NCI-H2107 treated with DMSO at 0.1 percent for 48 hours (cell line): ENCODE data around the gene TMC8.
"Not testable (repeated sequence)": the region's sequence is repeated elsewhere in the genome, so short reads cannot be mapped to it uniquely, and the experiment has no call there.

ENCODE experiments used
- DNase-seq: peaks from one replicate; lab custom pipeline; 2025; ENCODE audit not compliant: unreplicated experiment; lab: John Stamatoyannopoulos, UW

Gene TMC8

DNA sequence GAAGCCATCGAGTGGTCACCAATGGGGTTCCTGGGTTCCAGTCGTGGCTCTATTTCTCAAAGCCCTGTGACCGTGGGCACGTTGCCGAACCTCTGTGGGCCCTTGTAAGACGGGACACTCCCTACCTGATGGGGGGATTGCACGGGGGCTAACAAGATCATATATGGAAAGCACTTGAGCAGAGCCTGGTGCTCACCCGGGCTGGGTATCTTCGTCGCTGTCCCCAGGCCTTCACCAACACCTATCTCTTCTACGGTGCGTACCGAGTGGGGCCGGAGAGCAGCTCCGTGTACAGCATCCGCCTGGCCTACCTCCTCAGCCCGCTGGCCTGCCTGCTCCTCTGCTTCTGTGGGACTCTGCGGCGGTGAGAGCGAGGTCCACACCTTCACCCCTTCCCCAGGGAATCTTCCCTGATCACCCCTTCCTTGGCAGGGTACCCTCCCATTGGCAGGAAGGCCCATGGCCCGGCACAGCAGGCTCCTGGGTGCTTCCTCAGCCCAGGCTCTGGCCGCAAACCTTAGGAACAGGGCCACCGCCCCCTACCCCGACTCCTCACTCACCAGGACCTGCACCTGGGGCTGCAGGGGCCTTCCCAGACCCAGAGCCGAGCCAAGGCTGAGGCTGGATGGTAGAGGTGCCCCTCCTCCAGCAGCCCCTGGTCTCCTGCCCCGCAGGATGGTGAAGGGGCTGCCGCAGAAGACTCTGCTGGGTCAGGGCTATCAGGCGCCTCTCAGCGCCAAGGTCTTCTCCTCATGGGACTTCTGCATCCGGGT is 2.8 kb downstream of the TMC8 start:
- no peak for DNase-seq

DNA sequence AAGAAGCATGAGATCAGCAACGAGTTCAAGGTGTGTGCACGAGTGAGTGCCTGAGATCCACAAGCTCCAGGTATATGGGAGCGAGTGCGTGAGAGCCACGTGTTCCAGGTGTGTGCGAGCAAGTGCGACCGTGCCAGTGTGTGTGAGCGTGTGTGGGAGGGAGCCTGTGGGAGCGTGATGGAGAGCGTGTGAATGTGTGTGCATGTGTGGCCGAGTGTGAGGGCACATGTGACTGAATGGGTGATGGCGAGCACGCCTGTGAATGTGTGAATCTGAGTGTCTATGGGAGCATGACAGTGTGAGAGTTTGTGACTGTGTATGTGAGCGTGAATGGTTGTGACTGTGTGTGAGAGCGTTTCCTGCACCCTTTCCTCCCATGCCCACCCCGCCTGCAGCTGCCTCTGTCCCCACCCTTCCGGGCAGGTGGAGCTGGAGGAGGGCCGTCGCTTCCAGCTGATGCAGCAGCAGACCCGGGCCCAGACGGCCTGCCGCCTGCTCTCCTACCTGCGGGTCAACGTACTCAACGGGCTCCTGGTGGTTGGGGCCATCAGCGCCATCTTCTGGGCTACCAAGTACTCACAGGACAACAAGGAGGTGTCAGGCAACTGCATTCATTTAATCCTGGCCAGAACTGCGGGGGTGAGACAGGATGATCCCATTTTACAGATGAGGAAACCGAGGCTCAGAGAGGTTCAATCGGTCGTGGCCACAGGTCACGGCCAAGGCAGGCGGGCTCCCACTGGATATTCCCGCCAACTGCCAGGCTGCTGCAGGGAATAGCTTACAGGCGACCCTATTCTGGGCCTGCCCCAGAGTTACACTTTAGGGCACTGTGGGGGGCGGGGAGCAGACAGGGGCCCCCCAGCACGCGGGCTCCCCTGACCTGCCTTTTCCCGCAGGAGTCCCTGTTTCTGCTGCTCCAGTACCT is 3.7 kb downstream of the TMC8 start:
- no peak for DNase-seq

DNA sequence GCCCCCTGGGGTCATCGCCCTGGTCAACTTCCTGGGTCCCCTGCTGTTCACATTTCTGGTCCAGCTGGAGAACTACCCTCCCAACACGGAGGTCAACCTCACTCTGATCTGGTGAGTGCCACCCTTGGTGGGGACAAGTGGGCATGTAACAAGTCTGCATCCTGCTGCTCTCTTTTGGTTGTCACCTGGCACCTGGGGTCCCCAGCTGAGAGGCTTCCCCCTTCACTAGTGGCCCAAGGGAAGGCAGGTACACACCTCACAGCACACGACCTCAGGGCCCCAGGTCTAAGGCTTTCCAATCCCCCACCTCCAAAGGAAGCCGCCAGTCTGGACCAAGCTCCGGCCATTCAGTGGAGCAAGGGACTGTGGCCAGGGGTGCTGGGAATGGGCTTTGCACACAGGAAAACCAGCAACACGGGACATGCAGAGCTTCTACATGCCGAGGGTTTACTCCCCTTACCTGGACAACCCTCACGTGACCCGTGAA is 4.4 kb downstream of the TMC8 start:
- DNase-seq: no peak

DNA sequence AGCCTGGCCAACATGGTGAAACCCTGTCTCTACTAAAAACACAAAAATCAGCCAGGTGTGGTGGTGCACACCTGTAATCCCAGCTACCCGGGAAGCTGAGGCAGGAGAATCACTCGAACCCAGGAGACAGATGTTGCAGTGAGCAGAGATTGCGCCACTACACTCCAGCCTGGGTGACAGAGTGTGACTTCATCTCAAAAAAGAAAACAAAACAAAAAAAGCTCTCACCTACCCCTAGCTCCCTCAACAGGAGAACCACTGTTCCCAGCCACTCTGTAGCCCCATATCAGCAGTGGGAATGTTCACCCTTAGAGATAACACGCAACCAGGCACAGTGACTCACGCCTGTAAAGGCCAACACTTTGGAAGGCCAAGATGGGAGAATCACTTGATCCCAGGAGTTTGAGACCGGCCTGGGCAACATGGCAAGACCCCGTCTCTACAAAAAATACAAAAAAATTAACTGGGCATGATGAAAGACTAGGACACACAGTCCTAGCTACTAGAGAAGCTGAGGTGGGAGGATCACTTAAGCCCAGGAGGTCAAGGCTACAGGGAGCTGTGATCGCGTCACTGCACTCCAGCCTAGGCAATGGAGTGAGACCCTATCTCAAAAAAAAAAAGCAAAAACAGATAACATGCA is 5.4 kb downstream of the TMC8 start:
- no peak for DNase-seq

DNA sequence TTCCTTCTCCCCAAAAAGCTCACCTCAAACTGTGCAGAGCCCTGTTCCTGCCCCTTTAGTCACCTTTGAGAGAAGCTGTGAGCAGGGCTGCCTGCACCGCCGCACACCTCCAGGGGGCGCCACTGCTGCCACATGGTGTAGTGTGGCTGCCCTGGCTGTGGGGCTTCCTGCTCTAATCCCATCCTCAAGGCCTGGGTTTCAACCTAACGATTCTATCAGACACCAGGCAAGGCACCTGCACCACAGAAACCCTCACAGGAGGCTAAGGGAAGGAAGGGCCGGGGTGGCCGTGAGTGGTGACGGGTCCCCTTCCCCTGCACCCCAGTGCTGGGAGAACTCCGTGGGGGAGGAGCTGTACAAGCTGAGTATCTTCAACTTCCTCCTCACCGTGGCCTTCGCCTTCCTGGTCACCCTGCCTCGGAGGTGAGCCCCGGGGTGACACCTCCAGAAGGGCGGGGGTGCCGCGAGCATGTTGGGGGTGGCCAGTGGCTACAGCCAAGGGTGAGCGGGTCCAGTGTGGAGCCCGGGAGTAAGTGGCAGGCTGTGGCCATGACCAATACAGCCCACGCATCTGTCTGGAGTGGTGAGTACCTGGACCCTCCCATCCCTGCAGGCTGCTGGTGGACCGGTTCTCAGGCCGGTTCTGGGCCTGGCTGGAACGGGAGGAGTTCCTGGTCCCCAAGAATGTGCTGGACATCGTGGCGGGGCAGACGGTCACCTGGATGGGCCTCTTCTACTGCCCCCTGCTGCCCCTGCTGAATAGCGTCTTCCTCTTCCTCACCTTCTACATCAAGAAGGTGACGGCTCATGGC is 7.0 kb downstream of the TMC8 start:
- no peak for DNase-seq

DNA sequence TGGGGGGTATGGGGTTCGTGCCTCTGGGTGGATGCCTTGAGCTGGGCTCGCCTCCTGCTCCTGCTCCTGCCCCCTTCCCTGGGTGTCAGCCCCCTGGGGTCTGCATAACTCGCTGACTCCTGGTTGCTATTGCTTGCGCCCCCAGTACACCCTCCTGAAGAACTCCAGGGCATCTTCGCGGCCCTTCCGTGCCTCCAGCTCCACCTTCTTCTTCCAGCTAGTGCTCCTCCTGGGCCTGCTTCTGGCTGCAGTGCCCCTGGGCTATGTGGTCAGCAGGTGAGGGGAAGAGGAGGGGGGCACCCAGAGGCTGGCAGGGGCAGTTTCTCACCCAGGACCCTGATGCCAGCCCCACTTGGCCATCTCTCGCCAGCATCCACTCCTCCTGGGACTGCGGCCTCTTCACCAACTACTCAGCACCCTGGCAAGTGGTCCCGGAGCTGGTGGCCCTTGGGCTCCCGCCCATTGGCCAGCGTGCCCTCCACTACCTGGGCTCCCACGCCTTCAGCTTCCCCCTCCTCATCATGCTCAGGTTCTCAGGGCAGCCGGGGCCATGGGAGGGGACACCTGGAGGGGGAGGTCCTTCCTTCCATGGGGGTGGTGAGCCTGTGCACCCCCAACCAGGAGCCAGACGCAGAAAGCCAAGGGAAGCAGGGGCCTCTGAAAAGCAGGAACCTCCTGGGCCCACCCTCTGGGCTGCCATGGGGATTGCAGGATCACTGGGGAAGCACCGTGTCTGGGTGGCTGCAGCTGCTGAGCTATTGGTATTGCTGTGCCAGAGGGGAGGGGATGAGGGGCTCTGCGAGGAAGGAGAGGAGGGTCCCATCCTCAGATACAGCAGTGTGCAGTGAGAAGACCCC is 7.9 kb downstream of the TMC8 start:
- no peak for DNase-seq

DNA sequence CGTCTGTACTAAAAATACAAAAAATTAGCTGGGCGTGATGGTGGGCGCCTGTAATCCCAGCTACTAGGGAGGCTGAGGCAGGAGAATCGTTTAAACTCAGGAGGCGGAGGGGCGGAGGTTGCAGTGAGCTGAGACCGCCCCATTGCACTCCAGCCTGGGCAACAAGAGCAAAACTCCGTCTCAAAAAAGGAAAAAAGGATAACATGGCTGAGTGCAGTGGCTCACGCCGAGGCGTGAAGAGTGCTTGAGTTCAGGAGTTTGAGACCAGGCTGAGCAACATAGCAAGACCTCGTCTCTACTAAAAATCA is 9.2 kb downstream of the TMC8 start:
- not testable (repeated sequence) for DNase-seq

DNA sequence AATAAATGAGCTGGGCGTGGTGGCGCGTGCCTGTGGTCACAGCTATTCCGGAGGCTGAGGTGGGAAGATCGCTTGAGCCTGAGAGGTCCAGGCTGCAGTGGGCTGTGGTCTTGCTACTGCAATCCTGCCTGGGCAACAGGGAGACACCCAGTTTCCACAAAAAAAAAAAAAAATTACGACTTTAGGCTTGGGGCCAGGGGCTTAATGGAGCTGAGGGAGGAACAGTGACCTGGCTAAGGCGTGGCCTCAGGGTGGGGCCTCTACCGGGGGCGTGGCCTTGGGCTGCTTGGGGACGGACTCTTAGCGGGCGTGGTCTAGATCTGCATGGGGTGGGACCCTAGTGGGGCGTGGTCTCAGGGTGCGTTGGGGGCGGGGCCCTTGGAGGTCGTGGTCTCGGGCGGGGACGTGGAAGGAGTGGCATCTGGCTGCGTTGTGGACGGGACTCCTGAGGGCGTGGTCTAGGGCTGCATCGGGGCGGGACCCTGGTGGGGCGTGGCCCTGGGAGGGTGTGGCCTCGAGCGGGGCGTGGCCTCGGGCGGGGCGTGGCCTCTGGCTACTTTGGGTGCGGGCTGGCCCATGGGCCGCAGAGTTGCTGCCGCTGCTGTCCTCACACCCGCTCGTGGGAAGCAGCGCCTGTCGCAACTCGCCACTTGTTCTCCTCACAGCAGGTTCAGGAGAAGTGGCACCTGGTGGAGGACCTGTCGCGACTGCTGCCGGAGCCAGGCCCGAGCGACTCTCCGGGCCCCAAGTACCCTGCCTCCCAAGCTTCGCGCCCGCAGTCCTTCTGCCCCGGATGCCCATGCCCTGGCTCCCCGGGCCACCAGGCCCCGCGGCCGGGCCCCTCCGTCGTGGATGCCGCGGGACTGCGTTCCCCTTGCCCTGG is 9.8 kb downstream of the TMC8 start:
- DNase-seq: no peak

DNA sequence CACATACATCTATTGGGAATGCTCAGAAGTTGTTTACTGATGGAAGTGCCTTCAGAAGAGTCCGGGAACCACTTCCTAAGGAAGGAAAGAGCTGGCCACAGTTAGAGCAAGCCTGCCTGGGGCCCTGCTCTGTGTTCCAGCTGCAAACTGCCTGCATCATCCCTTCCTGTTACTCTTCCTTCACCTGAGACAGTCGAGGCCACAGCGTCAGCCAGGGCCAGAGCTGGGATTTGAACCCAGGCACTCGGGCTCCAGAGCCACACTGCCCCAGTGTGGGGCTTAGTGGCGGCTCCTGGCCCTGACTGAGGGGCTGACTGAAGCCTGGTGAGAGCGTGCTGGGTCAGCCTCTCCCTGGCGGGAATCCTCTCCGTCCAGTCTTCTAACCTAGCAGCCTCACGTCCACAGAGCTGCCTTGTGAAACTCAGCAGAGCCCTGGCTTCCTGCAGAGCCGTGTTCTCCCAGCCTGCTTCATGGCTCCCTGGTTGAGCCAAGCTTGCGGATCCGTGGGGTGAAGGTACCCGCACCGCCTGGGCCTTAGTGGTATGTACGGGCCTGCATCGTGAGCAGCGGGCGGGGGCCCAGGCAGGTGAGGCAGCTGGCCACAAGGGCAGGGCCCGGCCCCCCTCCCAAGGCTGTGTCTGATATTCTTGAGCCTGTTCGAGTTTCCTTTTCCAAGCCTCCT is 11.0 kb downstream of the TMC8 start:
- DNase-seq: no peak

DNA sequence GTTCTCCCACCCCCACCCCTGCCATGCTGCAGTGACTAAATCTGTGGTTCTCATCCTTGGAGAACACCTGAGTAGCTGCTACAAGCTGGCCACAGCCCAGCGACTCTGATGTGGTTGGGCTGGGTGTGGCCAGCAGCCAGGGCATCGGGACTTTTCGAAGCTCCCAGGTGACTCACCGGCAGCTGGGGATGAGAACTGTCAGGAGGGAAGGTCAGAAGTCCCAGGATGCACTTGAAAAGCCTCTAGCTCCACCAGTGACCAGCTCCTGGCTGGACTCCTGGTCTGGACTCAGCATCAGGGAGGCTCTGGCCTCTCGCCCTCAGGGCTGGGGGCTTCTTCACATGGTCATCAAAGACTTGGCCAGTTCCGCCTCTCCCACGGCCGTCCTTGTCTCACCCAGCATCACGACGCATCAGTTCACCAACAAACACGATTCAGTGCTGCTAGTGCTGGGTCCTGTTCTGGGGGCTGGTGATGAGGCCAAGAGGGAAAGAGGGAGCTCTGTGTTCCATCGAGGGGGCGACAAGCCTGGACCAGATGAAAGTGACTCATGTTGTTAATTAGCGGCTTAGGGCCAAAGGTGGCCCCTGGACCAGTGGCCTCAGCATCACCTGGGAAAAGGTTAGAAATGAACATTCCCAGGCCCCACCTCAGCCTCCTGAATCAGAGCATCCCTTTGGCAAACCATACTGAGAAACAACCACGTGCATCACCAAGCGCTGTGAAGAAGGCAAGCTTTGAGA is 11.7 kb downstream of the TMC8 start:
- no peak for DNase-seq

DNA sequence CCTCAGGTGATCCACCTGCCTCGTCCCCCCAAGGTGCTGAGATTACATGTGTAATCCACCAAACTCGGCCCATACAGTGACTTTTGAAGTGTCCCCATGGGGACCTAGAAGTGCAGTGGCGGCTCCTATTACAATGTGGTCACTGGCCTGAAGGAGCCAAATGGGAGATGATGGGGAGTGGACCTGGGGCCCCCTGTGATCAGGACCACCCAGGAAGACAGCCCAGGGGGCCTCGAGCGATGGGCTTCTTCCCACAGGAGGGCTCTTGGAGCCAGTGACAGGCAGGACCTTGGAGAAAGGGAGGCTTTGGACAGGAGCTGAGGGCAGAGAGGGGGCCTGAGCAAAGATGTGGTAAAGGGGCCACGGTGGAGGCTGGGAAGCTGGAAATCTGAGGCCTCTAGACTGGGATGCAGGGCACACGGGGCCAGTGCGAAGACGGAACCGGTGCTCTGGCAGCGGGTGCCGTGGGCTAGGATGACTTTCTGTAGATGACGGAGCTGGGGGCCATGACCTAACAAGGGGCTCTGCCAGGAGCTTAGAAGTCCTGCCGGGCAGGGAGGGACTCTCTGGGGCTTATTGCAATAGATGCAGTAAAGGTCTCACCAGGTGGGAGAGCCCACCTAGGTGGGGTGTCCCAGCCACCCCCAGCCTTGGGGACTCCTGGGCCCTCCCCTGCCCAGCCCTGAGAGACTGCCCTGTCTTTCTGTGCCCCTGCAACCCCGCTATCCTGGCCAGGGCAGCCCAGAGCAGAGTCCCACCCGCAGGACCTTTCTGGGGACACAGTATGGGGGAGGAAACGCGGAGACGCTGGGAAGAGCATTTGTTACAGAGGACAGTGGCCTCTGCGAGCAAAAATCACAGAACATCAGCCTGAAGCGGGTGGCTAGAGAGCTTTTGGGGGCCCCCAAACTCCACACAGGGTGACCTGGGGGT is 12.9 kb downstream of the TMC8 start:
- no peak for DNase-seq

DNA sequence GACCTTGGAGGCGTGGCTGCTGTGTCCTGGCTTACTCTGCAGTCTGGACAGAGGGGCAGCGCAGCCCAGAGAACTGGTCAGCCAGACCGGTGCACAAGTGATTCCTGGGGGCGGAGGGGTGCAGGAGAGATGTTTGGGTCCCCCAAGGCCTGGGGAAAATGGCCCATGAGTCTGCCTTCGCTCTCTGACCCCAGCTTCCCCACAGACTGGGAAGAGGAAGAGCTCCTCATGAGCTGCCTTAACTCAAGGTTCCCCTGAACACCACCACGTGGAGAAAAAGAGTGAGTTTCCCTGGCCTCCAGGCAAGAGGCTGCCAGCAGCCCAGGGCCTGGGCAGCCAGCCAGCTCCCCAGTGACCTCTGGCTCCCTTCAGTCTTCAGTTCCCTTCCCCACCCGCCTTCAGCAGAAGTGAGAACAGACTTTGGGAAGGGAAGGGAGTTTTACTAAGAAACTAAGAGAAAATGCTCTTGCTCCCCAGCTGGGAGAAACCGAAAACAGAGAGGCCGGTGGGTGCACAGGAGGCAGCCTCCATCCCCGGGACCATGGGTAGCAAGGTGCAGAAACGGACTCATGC is 13.7 kb downstream of the TMC8 start:
- DNase-seq: no peak

DNA sequence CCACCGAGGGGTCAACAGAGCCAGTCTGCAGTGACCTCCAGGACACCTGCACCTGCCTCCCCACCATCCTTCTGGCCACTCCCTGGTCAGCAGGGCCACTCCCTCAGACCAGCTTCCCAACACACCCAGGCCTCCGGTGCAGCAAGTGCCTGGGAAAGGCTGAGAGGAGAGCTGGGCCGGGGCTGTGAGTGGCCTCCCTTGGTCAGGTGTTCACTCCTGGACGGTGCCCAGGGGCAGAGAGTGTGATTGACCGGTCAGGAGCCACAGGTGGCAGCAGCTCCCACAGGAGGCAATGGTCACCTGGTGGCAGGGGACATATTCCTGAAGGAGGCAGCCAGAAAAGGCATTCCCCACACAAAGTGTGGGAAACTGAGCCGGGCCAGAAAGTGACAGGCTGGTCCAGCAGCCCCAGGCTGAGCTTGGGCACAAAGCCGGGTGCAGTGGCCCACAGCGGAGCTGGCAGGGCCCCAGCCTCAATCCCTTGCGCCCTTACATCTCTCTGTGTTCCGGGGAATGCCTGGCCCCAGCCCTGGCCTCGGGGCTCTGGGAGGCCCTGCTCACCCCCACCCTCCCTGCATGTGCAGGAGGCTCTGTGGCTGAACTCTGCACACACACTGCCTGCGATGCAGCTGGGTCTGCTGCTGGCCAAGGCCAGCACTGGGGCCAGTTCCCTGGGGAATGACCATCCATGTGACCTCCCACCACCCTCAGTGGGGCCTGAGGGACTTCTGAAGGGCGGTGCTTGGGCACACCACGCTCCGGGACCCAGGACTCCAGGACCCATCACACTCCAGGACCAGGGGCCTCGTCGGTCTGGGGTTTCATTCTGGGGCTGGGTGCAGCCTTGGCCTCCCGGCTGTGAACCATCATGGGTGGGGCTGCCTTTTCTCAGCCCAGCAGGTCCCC is 14.4 kb downstream of the TMC8 start:
- DNase-seq: no peak

DNA sequence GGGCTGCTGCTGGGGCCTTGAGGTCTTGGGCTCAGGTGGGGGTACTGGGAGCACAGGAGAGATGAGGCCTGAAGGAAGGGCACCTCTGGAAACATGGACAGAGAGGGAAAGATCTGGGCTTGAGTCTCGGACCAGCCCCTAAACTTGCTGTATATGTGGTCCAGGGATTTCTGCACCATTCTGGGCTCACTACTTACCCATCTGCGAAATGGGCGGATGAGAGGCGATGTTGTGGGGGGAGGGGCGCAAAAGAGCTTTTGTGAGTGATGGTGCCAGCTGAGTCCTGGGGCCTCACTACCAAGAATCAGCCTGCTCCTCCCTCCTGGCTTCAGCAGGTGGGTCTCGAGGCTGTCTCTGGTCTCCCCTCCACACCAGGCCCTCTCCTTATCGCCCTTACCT is 15.9 kb downstream of the TMC8 start:
- DNase-seq: no peak

DNA sequence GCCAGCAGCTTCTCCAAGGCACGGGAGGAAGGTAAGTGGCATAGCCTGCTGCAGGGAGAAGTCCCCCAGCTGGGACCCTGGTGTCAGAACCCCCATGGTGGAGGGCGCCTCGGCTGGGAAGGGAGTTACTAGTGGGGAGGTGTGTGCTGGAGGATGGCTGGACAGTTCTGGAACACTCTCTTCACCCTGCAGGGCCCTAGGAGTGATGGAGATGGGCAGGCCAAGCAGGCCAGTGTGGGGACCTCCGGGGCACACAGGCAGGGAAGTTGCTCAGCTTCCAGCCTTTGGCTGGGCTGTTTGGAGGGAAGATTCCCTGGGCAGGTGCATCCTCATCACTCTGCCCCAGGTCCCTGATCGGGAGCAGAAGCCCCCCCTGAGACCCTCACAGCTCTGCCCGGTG is 16.3 kb downstream of the TMC8 start:
- no peak for DNase-seq
